GM21737 (cell line): Measurements from ENCODE around the gene HOXC9.

Source experiments
- ATAC-seq: cut with Tn5 transposase; IDR thresholded peaks from one replicate; pipeline ENCODE4 v1.9.1; 2021; ENCODE audit warnings: mild to moderate bottlenecking, moderate library complexity; ENCODE audit not compliant: unreplicated experiment

HOXC9 gene

GRCh38 chr12:53986686-53987483 is 13.1 kb upstream of the HOXC9 start:
- ATAC-seq = no peak

GRCh38 chr12:53987787-53988230 is 12.2 kb upstream of the HOXC9 start:
- no peak for ATAC-seq

DNA sequence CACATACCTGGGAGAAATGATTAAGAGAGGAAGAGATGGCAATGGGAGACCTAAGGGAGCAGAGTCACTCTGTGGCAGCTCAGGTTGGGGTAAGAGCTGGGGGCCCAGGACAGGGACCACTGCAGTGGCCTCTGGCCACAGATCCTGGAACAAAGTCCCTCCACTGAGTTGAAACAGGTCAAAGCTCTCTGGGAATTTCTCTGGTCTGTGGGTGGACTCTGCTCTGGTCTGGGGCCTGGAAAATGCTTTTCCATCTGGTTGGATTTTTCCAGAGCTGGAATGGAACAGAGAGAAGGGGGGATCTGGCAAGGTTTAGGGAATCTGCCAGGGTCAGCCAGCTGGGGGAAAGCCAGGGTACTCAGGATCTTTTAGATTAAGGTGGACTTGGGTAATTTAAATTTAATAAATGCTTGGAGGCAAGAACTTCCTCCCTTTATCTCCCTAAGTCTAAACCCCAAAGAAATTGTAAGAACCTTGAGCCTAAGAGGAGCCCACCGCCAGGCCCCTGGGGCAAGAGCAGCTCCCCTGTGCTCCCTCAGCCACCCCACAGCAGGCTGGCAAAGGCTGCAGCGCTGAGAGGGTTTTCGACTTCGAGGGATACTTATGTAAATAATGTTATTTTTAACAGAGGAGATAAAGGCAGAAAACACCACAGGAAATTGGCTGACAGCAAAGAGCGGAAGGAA is 11.3 kb upstream of the HOXC9 start:
- ATAC-seq = no peak

DNA sequence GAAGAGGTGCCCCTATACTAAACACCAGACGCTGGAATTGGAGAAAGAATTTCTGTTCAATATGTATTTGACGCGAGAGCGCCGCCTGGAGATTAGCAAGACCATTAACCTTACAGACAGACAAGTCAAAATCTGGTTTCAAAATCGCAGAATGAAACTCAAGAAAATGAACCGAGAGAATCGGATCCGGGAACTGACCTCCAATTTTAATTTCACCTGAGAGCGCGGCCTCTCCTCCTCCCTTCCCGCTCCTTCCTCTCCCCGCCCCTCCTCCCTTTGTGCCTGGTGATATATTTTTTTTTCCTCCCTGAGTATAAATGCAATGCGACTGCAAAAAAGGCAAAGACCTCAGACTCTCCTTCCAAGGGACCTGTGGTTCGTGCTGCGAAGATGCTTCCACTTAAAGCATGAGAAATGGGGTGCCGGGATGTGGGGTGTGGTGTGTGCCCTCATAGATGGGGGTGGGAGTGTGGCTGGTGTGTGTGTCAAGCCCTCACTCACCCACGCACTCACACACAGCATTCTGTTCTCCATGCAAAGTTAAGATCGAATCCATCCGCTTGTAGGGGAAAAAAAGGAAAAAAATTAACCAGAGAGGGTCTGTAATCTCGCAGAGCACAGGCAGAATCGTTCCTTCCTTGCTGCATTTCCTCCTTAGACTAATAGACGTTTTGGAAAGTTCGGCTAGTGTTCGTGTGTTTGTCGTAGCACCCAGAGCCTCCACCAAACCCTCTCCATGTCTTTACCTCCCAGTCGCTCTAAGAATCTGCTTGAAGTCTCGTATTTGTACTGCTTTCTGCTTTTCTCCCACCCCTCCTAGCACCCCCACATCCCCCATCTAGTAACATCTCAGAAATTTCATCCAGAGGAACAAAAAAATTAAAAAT is 10.5 kb upstream of the HOXC9 start:
- no peak for ATAC-seq

GRCh38 chr12:53990311-53991076 is 9.5 kb upstream of the HOXC9 start:
- ATAC-seq = no peak

GRCh38 chr12:53991077-53991460 is 8.9 kb upstream of the HOXC9 start:
- ATAC-seq = no peak

- no peak for ATAC-seq
These were observed 7.5 kb upstream of the HOXC9 start for GRCh38 chr12:53992377-53992889.

- no peak for ATAC-seq
These were observed 6.6 kb upstream of the HOXC9 start for GRCh38 chr12:53993162-53994008.

GRCh38 chr12:53994009-53994263 is 6.0 kb upstream of the HOXC9 start:
- ATAC-seq = no peak

GRCh38 chr12:53994264-53995001 is 5.5 kb upstream of the HOXC9 start:
- no peak for ATAC-seq

DNA sequence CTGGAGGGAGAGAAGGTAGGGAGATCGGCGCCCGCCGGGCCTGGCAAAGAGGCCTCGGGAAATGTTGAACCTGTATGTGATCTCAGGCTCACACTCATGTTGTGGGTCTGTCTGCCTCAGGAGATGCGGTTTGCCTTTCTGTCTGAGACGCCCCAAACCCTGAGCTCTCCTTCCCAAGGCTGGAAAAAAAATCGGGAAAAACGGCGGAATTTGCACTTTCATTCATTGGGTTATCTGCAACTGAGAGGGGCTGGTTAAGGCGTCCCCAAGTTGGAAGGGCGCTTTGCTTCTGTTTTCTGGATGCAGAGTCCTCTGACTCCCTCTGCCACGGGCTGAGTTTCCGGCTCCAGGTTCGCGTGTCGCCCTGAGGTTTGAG is 5.0 kb upstream of the HOXC9 start:
- no peak for ATAC-seq

- ATAC-seq = no peak
These were observed 4.4 kb upstream of the HOXC9 start for GRCh38 chr12:53995378-53996239.

GRCh38 chr12:53996240-53997203 is 3.4 kb upstream of the HOXC9 start:
- no peak for ATAC-seq

GRCh38 chr12:53997204-53998109 is 2.5 kb upstream of the HOXC9 start:
- no peak for ATAC-seq

DNA sequence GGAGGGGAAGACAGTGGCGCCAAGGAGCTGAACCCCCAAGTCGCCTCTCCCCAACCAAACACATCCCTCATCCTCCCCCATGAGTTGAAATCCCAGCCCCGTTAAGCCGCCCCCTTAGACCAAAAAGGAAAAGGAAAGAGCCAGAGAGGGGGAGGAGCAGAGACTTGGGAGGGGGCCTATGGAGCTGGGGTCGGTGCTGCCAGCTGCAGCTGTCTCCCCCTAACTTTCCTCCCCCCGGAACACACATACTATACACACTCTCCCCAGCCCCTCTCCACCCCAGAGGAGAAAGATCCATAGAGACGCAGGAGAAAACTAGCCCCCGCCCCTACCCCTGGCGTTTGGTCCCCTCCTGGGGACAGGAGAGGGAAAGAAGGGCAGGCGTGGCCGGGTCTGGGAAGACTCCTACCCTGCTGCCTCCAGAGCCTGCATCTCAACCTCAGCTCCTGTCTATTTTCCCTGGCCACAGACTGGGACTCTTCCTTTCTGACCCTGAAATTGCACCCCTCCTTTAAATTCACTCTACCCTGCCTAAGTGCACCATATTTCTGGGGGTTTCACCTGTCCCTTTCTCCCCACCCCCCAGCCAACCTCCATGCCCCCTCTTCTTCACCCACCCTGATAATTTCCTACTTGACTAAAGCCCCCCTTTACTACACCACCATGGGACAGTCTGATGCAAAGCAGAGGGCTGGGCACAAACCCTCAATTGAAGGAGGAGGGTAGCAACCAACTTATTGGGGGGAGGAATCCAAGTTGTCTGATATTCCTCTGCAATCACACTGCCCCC is 1.7 kb upstream of the HOXC9 start:
- ATAC-seq = no peak
